GOT3 (cell line): Measurements from ENCODE around the gene CD58.
"Not testable (repeated sequence)": the region's sequence is repeated elsewhere in the genome, so short reads cannot be mapped to it uniquely, and the experiment has no call there.

Experiments used
- DNase-seq: peaks from one replicate; lab custom pipeline; 2025; ENCODE audit warnings: mixed read lengths; lab: John Stamatoyannopoulos, UW

CD58 gene

GRCh38 chr1:116593401-116593800, 22.6 kb upstream of the CD58 start:
- not testable (repeated sequence) for DNase-seq

DNA sequence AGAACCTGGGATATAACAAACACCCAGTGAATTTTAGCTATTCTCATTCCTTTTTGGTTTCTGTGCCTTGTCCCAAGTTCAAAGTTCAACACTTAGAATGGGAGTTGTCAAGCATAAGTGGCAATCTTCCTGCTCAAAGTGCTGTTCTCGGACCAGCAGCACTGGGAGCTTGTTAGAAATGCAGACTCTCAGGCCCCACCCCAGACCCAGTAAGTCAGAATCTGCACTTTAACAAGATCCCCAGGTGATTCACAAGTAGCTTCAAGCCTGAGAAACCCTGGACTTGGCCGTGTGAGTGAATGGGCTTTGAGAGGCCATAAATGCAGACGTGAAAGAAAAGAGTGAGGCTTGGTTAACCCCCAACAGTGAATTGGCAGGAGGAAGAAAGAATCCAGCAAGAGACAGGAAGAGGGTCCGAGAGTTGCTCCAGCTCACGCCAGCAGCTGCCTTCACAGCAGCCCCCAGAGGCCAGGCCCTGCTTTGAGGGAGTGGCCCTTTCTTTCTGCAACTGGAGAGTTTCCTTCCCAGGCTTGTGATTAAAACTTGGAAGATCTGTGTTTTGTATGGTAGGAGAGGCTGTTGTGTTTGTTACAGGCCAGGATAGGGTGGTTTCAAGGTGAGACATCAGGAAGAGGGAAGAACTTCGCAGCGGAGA, 21.3 kb upstream of the CD58 start:
- DNase-seq = not testable (repeated sequence)

DNA sequence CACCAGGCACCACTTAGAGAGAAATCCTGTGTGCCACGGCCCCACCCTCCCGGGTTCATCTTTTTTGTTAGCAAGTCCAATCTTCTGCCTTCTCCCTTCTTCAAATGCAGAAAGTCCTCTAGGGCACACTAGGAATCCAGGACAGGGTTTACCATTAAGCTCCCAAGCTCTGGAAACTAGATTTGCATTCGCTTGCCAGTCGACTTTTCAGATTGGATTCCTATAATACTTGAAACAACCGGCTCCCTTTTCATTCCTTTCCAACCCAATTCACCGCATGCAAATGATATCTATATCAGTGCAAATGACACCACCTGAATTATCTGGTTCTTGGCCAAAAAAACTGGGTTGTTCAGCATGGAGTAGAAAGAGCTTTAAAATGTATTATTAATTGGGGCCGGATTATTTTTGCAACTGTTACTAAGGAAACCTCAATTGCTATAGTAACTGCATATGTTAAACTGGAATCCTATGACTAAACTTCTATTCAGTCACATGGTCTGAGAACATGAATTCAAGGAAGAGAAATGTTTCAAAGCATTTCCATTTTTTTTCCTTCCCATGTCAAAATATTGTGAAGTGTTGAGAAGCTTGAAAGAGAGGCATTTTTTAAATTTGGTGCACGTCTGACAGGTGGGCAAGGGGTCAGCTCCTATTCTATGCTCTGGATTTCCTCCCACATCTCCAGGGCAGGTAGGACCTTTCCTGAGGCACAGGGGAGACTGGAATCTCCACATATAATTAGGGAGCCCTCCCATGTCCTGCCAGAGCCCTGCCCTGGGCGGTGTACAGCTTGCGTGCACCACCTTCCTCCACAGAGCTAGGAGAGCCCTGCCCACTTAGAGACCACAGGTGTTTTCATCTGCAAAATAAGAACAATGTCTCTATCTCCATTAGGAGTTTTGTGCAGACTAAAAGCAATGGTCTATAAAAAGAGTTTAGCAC, 20.5 kb upstream of the CD58 start:
- not testable (repeated sequence) for DNase-seq

GRCh38 chr1:116590359-116591005, 19.7 kb upstream of the CD58 start:
- DNase-seq = not testable (repeated sequence)

GRCh38 chr1:116589101-116589735, 18.4 kb upstream of the CD58 start:
- not testable (repeated sequence) for DNase-seq

DNA sequence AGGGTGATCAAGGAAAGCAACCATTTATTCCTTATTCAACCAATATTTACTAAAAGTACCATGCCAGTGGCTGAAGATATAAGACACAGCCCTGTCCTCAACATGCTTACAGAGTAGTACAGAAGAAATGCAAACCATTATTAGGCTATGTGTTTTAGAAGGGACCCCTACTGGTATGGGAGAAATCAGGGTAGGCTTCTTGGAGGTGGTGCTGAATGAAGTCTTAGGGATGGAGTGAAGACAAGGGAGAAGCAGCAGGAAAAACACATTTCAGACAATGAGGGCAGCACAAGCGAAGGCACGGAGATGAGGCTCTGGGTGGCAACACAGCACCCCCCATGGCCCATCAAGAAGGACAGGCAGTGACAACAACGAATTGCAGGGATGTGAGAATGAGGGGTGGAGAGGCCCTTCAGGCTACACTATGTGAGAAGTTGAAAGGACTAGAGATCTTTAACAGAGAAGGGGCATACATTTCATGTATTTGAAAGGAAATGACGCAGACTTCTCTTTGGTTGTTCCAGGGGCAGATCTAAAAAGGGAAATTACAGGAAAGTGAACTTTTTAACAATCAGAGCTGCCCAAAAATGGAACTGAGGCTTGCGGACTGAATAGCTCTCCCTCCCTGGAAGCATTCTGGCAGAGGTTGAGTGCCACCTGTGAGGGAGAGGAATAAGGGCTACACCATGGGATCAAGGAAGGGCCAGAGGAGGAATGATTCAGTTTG, 16.8 kb upstream of the CD58 start:
- DNase-seq = no peak

GRCh38 chr1:116586741-116587143, 15.9 kb upstream of the CD58 start:
- no peak for DNase-seq

GRCh38 chr1:116585886-116586285, 15.1 kb upstream of the CD58 start:
- no peak for DNase-seq

DNA sequence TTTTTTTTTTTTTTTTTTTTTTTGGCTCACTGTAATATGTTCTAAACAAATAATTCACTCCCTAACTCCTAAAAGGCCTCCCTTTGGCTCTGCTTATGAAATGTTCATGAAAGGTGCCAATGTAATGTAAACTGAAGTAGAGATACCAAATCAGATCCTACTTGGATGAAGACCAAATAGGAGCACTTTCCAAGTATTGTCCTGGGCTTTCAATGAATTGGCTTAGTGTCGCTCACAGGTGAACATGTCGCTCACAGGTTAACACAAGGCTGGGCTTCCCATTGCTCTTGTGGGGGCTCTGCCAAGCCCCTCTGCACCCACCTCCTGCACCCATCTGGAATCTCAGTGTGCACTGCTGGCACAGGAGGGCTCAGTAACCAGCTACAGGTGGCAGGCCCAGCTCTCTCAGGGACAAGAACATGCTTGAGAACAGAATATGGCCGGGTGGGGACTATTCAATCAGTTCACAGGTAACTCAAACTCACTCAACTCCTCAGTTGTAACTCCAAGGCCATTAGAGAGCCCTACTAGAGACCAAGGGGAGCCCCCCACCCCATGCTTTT, 10.6 kb upstream of the CD58 start:
- DNase-seq = no peak

DNA sequence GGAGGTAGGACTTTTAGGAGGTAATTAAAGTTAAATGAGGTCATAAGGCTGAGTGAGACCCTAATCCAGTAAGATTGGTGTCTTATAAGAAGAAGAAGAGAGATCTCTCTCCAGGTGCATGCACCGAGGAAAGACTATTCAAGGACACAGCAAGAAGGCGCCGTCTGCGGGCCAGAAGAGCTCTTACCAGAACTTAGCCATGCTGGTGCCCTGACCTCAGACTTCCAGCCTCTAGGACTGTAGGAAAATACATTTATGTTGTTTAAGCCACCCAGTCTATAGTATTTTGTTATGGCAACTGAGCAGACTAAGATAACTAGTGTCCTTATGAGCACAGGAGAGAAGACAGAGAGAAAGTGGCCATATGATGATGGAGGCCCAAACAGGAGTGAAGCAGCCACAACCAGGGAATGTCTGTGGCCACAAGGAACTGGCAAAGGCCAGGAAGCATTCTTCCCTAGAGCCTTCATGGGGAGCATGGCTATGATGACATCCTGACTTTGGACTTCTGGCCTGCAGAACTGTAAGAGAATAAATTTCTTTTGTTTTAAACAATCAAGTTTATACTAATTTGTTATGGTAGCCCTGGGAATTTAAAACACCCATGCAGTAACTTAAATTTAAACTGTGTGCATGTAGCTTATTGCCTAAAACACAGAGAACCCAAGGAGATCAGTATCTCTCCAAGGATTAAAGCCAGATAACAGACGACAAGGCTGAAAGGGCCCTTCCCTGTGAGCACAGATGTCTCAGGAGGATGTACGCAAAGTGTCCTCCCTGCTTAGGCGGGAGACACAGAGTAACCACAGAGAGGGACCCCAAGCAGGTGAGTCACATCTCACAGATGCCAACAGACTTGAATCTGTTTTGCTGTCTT, 9.9 kb upstream of the CD58 start:
- DNase-seq = no peak

GRCh38 chr1:116579259-116579875, 8.5 kb upstream of the CD58 start:
- no peak for DNase-seq

- DNase-seq = no peak
Measured at GRCh38 chr1:116578581-116578980, 7.8 kb upstream of the CD58 start.

DNA sequence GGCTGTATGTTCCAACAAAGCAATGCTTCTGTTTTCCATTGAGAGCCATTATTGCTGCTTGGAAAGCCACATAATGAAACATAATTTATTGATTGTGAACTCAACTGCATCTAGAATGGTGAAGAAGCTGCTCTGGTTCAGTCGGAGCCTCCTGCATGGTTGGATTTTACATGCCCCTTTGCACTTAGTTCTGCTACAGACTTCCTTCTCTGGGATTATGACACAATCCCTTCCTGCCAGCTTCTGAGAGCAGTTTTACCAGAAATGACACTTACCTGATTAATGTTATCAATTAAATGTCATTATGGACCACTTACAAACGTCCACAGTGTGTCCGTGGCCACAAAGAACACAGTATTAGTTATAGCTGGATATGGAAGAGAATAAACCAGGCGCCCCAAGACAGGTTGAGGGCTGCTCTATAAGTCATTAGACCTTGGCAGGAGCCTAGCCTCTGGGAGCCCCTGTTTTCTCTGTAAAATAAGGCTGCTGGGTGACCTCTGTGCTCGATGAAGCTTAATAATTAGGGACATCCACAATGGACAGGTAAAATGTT, 7.0 kb upstream of the CD58 start:
- no peak for DNase-seq

DNA sequence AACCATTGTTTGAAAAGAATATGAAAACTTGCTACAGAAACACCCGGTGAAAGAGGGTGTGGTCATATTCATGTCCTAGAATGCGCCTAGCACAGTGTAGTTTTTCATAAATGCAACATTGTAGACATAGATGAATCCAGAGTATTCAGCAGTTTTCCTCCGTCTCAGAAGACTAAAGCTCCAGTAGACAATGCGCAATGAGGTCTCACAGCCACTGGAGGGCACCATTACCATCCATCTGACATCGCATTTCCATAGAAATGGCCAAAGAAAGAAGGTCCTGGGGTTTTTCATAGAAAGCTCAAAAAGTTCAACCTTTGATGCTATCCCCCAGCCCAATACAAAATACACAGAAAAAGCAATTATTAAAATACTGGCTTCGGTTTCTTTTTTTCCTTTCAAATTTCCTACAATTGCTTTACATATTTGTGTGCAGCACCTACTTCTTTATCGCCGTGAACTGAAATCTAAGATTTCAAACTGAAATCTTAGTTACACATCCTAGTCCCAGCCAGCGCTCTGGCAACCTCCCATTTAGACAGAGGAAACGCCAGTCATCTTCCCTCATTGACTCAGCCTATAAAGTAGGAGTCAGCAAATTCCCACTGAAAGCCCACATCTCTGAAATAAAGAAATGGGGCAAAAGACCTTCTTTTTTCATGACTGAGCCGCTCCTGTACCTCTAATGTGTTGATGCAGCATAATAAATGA, 3.9 kb upstream of the CD58 start:
- no peak for DNase-seq

GRCh38 chr1:116573431-116574095, 2.7 kb upstream of the CD58 start:
- no peak for DNase-seq

GRCh38 chr1:116572771-116573430, 2.1 kb upstream of the CD58 start:
- no peak for DNase-seq

GRCh38 chr1:116572099-116572498, 1.3 kb upstream of the CD58 start:
- DNase-seq = no peak
